ENCODE measurements around the gene LRCH1. TPM values are rescaled to one million over a fixed set of nuclear protein-coding genes. Genes with fewer than 3 reads are reported as not detected.
A peak's percentile ranks its signal among the peaks of the same experiment; 100 is the strongest.

LRCH1 gene
- total and polyA plus RNA-seq, 10 of the 15 experiments (the other 5 are each of a cell fraction or from before 2014, with no cell fraction given), result 5.3 to 48.9 (median 14.4) TPM

DNA sequence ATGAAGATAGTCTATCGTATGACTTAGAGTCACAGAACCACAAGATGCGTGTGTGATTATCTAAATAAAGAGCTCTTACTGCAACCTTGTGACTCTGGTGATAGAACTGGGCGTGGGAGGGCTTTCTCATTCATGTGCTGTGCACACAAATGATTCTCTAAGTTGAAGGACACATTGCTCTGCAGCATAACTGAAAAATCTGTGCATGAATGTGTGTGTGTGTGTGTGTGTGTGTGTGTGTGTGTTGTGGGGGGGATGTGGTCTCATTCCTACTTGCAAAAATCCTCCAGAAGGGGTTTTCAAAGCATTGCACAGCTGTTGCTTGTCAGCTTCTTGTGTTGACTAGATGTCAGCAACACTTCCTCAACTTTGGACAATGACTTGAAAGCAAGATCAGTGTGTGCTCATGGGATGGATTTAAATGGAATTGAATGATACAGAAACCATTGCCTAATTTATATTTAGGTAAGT lies 22.4 kb downstream of the LRCH1 start (continued):
- TF ChIP-seq KAT2A (conservative IDR thresholded peaks at IDR 0.05; ENCODE audit: control insufficient read depth, low read depth, low read length), result no peak
- peak; percentile 63; the same call in 1 of the 2 replicates for TF ChIP-seq DPF2 (IDR thresholded peaks at IDR 0.05)
- TF ChIP-seq, protein P1, sequence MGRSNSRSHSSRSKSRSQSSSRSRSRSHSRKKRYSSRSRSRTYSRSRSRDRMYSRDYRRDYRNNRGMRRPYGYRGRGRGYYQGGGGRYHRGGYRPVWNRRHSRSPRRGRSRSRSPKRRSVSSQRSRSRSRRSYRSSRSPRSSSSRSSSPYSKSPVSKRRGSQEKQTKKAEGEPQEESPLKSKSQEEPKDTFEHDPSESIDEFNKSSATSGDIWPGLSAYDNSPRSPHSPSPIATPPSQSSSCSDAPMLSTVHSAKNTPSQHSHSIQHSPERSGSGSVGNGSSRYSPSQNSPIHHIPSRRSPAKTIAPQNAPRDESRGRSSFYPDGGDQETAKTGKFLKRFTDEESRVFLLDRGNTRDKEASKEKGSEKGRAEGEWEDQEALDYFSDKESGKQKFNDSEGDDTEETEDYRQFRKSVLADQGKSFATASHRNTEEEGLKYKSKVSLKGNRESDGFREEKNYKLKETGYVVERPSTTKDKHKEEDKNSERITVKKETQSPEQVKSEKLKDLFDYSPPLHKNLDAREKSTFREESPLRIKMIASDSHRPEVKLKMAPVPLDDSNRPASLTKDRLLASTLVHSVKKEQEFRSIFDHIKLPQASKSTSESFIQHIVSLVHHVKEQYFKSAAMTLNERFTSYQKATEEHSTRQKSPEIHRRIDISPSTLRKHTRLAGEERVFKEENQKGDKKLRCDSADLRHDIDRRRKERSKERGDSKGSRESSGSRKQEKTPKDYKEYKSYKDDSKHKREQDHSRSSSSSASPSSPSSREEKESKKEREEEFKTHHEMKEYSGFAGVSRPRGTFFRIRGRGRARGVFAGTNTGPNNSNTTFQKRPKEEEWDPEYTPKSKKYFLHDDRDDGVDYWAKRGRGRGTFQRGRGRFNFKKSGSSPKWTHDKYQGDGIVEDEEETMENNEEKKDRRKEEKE (IDR thresholded peaks at IDR 0.05), result no peak
- 0 out of 2 replicates have a peak, but pooled peaks have one; percentile 50 for TF ChIP-seq SMARCA5 (IDR thresholded peaks at IDR 0.05)
- 0 out of 2 replicates have a peak, but pooled peaks have one; percentile 74 for TF ChIP-seq CBX5 (IDR thresholded peaks at IDR 0.05; ENCODE audit: low read depth)
- no peak for TF ChIP-seq BMI1 (IDR thresholded peaks at IDR 0.05; ENCODE audit: borderline replicate concordance)
- peak; percentile 34; the same call in 1 of the 2 replicates for TF ChIP-seq JUNB (IDR thresholded peaks at IDR 0.05)
- 0 out of 2 replicates have a peak, but pooled peaks have one; percentile 26 for TF ChIP-seq YY1 (IDR thresholded peaks at IDR 0.05; ENCODE audit: low read depth, low read length)
- TF ChIP-seq IKZF1 (conservative IDR thresholded peaks at IDR 0.05), result peak; percentile 66
- TF ChIP-seq TBL1XR1 (IDR thresholded peaks at IDR 0.05; ENCODE audit: low read depth, low read length), result peak; percentile 13; the same call in 1 of the 2 replicates
- no peak for TF ChIP-seq RBBP5 (conservative IDR thresholded peaks at IDR 0.05)
- TF ChIP-seq POU2F2 (IDR thresholded peaks at IDR 0.05; ENCODE audit: borderline replicate concordance, low read depth, low read length), result peak; percentile 64; the same call in 1 of the 3 replicates
- 0 out of 2 replicates have a peak, but pooled peaks have one; percentile 17 for TF ChIP-seq BCL11A (IDR thresholded peaks at IDR 0.05; ENCODE audit: low read depth, low read length)
- TF ChIP-seq, protein P2, sequence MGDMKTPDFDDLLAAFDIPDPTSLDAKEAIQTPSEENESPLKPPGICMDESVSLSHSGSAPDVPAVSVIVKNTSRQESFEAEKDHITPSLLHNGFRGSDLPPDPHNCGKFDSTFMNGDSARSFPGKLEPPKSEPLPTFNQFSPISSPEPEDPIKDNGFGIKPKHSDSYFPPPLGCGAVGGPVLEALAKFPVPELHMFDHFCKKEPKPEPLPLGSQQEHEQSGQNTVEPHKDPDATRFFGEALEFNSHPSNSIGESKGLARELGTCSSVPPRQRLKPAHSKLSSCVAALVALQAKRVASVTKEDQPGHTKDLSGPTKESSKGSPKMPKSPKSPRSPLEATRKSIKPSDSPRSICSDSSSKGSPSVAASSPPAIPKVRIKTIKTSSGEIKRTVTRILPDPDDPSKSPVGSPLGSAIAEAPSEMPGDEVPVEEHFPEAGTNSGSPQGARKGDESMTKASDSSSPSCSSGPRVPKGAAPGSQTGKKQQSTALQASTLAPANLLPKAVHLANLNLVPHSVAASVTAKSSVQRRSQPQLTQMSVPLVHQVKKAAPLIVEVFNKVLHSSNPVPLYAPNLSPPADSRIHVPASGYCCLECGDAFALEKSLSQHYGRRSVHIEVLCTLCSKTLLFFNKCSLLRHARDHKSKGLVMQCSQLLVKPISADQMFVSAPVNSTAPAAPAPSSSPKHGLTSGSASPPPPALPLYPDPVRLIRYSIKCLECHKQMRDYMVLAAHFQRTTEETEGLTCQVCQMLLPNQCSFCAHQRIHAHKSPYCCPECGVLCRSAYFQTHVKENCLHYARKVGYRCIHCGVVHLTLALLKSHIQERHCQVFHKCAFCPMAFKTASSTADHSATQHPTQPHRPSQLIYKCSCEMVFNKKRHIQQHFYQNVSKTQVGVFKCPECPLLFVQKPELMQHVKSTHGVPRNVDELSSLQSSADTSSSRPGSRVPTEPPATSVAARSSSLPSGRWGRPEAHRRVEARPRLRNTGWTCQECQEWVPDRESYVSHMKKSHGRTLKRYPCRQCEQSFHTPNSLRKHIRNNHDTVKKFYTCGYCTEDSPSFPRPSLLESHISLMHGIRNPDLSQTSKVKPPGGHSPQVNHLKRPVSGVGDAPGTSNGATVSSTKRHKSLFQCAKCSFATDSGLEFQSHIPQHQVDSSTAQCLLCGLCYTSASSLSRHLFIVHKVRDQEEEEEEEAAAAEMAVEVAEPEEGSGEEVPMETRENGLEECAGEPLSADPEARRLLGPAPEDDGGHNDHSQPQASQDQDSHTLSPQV (IDR thresholded peaks at IDR 0.05), result no peak
- no peak for TF ChIP-seq KLF5 (IDR thresholded peaks at IDR 0.05; ENCODE audit: partially characterized antibody)
- peak; percentile 89 for TF ChIP-seq NBN (IDR thresholded peaks at IDR 0.05)
- TF ChIP-seq, protein P3, sequence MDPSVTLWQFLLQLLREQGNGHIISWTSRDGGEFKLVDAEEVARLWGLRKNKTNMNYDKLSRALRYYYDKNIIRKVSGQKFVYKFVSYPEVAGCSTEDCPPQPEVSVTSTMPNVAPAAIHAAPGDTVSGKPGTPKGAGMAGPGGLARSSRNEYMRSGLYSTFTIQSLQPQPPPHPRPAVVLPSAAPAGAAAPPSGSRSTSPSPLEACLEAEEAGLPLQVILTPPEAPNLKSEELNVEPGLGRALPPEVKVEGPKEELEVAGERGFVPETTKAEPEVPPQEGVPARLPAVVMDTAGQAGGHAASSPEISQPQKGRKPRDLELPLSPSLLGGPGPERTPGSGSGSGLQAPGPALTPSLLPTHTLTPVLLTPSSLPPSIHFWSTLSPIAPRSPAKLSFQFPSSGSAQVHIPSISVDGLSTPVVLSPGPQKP (IDR thresholded peaks at IDR 0.05; ENCODE audit: low read depth, low read length), result no peak
- TF ChIP-seq CEBPB (IDR thresholded peaks at IDR 0.05; ENCODE audit: borderline replicate concordance in 1 of 2, low read depth in 2 of 2, low read length in 2 of 2), result peak in 1 of 2 experiments; percentile 47; a peak in 1 of 4 replicates

All from GM12878 (cell line).